GM12891 (cell line): ENCODE results near the gene MYLK4.

ENCODE experiments used
- POLR2A ChIP-seq: IDR thresholded peaks from 2 replicates; pipeline ENCODE4 v1.6.1; 2011; ENCODE audit warnings: low read depth, low read length, control low read depth
- POLR2AphosphoS5 ChIP-seq: IDR thresholded peaks from 2 replicates; pipeline ENCODE4 v1.6.1; 2011; ENCODE audit warnings: low read depth, low read length, control low read depth

DNA sequence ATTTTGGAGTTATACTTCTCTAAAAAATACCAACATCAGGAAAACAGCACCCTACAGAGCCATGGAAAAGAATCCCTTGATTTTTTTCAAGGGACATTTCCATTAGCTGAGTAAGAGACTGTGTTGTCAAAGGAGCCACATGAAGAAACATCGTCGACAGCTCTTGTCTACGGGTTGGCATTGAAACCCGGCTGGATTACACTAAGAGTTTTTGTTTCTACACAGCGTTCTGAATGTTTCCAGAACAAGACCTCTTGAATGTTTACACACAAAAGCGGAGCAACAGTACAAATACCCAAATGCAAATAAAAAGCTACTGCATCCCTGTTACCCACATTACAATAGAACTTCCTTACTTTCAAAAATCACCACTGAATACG is 2.4 kb upstream of the MYLK4 start:
- no peak for TF ChIP-seq POLR2A
- no peak for TF ChIP-seq POLR2AphosphoS5
